NCI-H69 (cell line): ENCODE data around the gene MPDU1.

Experiments
- DNase-seq: peaks from one replicate; lab custom pipeline; 2025; lab: John Stamatoyannopoulos, UW

The MPDU1 gene

GRCh38 chr17:7583253-7584109 lies at the start of gene MPDU1:
Gene MPDU1 (plus strand): TSS chr17:7583852. CDS start chr17:7583863, 11 bp downstream.
- DNase-seq = peak; percentile 96

- no peak for DNase-seq
These were observed 45.6 kb upstream of the MPDU1 start for GRCh38 chr17:7538050-7538449.

DNA sequence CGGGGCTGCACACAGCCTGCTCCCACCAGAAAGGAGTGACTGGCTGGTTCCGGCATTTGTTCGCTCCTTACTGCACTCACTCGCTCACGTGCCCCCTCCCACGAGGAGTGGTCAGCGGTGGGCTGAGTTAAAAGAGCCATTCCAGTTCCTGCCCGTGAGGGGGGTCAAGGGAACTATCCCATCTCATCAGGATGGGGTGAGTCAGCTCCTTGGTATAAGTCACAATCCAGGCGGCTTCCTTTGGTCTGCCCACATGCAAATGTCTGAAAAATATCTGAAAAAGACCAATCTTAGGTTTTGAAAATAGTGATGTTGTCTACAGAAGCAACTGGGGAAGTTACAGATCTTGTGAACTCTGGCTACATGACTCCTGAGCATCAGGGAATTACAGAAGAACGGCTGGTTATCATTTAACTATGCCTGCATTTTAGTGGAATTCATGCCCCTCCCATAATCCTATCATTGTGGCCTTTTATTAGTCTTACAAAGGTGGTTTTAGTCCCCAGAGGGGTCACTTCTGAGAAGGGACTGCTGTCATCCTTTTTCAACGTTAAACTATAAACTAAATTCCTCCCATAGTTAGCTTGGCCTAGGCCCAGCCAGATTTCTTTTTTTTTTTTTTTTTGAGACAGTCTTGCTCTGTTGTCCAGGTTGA lies 44.6 kb upstream of the MPDU1 start:
- DNase-seq = no peak

- no peak for DNase-seq
These were observed 42.5 kb upstream of the MPDU1 start for GRCh38 chr17:7541074-7541621.

DNA sequence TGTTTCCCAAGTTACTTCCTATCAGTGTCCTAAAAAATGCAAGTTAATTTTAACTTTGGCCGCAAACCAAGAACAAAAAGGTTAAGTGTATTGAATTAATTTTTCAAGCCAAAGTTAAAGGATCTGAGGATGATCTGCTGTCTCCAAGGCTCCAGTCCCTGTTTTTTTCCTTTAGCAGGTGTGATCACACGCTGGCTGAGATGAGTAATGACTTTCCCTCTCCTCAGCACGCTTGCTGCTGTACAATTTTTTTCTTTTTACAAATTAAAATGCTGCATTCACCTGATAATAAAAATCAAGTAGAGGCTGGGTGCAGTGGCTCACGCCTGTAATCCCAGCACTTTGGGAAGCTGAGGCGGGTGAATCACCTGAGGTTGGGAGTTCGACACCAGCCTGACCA lies 38.7 kb upstream of the MPDU1 start:
- no peak for DNase-seq

- peak; percentile 27 for DNase-seq
These were observed 34.9 kb upstream of the MPDU1 start, which contains the start of gene TNFSF12 for GRCh38 chr17:7548585-7549400. Gene TNFSF12 (plus strand): TSS chr17:7549058. CDS start chr17:7549154, 96 bp downstream.

- no peak for DNase-seq
These were observed 34.1 kb upstream of the MPDU1 start for GRCh38 chr17:7549401-7550055.

DNA sequence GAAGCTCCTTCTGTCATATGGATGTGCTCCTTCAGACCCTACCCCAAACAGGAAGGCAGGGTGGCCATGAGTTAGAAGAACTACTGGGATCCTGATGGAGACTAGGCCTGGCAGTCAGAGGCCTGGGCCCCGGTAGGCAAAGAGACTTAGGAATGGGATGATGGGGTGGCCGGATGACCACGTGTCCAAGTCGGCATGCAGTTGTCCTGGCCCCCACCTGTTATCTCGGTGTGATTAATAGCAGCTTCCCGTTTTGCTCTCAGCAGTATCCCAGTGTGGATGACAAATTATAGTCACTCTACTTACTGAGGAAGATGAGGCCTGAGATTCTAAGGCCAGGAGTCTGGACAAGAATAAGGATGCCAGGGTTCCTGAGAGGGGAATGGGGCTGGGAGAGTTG lies 33.3 kb upstream of the MPDU1 start:
- no peak for DNase-seq

- no peak for DNase-seq
These were observed 32.3 kb upstream of the MPDU1 start for GRCh38 chr17:7551396-7551795.

- no peak for DNase-seq
These were observed 31.0 kb upstream of the MPDU1 start for GRCh38 chr17:7552621-7553051.

DNA sequence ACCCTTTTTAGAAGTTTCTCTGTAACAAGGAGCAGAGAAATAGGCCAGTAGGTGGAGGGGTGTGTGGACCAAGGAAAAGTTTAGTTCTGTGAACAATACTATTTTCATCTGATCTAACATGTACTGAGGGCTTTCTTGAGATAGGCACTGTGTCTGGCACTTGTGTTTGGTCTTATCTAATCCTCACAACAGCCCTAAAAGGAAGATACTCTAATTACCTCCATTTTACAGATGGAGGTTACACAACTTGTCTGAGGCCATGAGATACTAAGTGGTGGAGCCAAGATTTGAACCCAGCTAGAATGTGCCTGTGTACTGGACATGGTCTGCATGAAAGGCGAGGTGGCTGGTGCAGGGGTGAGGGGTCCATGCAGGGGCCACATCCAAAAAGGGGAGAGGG lies 30.3 kb upstream of the MPDU1 start:
- no peak for DNase-seq

DNA sequence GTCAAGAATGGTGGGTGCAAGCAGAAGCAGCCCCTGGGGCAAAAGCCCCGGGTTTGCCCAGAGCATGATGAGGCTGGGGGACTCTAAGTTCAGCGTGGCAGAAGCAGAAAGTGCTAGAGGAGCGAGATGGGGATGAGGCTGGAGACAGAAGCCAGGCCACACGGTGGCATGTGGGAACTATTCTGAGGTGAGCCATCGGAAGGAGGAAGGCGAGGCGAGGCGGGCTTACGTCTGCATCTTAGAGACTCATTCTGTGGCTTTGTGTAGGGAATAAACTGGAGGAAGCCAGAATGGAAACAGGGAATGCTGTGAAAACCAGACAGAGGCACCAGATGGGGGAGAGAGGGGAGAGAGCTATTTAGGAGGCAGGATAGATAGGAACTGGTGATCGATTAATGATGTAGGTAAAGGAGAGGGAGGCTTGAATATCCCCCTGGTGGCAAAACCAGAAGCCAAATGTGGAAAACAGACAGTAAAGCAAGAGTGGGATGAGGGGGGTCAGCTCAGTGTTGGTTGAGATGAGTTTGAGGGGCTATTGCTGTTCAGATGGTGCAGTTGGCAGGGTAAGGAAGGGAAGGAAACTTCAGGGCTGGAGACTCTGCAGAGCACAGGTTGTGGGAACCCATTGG lies 28.2 kb upstream of the MPDU1 start:
- no peak for DNase-seq

- no peak for DNase-seq
These were observed 27.0 kb upstream of the MPDU1 start for GRCh38 chr17:7556627-7557026.

- no peak for DNase-seq
These were observed 26.4 kb upstream of the MPDU1 start for GRCh38 chr17:7557147-7557764.

- peak; percentile 73 for DNase-seq
These were observed 25.7 kb upstream of the MPDU1 start for GRCh38 chr17:7557775-7558543.

- peak; percentile 26 for DNase-seq
These were observed 24.9 kb upstream of the MPDU1 start, which contains the start of gene TNFSF13 for GRCh38 chr17:7558544-7559319. Gene TNFSF13 (plus strand): TSS chr17:7558750. CDS start chr17:7559040, 290 bp downstream.

DNA sequence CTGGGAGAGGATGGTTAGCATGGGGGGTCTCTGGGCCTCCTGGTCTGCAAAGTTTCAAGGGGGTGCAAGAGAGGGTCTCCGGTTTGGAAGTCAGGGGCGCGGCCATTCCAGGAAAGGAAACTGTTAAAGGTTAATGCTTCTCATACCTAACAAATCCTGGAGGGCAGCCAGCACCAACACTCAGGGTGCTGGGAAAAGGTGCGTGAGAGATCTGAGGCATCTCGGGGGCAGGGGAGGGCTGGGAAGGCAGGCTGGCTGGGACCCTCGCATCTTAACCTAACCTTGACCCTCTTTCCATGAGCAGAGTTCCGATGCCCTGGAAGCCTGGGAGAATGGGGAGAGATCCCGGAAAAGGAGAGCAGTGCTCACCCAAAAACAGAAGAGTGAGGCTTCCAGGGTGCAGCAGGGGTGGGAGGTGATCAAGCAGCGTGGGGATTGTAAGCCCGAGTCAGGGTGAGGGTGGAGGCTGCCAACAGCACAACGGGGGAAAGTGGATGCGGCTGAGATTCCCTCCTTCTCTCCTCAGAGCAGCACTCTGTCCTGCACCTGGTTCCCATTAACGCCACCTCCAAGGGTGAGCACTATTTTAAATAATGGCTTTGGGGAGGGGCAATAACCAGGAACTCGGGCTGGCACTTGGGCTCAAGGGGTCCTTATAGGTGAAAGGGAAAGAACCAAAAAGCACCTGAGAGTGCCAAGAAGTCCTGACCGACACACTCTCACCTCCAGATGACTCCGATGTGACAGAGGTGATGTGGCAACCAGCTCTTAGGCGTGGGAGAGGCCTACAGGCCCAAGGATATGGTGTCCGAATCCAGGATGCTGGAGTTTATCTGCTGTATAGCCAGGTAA lies 24.1 kb upstream of the MPDU1 start:
- DNase-seq = peak; percentile 35
